22Rv1 (cell line): ENCODE measurements around the gene BRCA2.

Experiments
- ZFX ChIP-seq: fragments of 450-650 bp; IDR thresholded peaks from 2 replicates; pipeline ENCODE4 v1.6.1; 2017; ENCODE audit warnings: antibody characterized with exemption, borderline replicate concordance
- TF ChIP-seq, protein P1 (sequence below): fragments of 450-650 bp; IDR thresholded peaks from 2 replicates; pipeline ENCODE4 v1.5.1; 2017; ENCODE audit warnings: mild to moderate bottlenecking

- TF ChIP-seq, protein P1, sequence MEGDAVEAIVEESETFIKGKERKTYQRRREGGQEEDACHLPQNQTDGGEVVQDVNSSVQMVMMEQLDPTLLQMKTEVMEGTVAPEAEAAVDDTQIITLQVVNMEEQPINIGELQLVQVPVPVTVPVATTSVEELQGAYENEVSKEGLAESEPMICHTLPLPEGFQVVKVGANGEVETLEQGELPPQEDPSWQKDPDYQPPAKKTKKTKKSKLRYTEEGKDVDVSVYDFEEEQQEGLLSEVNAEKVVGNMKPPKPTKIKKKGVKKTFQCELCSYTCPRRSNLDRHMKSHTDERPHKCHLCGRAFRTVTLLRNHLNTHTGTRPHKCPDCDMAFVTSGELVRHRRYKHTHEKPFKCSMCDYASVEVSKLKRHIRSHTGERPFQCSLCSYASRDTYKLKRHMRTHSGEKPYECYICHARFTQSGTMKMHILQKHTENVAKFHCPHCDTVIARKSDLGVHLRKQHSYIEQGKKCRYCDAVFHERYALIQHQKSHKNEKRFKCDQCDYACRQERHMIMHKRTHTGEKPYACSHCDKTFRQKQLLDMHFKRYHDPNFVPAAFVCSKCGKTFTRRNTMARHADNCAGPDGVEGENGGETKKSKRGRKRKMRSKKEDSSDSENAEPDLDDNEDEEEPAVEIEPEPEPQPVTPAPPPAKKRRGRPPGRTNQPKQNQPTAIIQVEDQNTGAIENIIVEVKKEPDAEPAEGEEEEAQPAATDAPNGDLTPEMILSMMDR, result no peak
- no peak for TF ChIP-seq ZFX
These were observed 32.3 kb downstream of the BRCA2 start for GRCh38 chr13:32347651-32348050.
